C4-2B (cell line): ENCODE data around the gene WBP1L.
"Not testable (repeated sequence)": the region's sequence is repeated elsewhere in the genome, so short reads cannot be mapped to it uniquely, and the experiment has no call there.

Experiments
- H3K27ac ChIP-seq: fragments of 450-650 bp; 2 replicates; pipeline ENCODE4 v1.5.1; 2017
- ZFX ChIP-seq: fragments of 450-650 bp; IDR thresholded peaks from 2 replicates; pipeline ENCODE4 v1.6.1; 2017
- TF ChIP-seq, protein P1 (sequence below): fragments of 450-650 bp; conservative IDR thresholded peaks from 2 replicates; pipeline ENCODE4 v1.5.1; 2017; ENCODE audit warnings: mild to moderate bottlenecking

WBP1L gene

GRCh38 chr10:102714621-102715455 is 28.9 kb upstream of the WBP1L start, which contains the start of gene SFXN2:
Gene SFXN2 (plus strand): TSS chr10:102714636. CDS start chr10:102726637, 12,001 bp downstream.
- H3K27ac ChIP-seq = peak within 1 kb of the TSS; percentile 90
- TF ChIP-seq, protein P1, sequence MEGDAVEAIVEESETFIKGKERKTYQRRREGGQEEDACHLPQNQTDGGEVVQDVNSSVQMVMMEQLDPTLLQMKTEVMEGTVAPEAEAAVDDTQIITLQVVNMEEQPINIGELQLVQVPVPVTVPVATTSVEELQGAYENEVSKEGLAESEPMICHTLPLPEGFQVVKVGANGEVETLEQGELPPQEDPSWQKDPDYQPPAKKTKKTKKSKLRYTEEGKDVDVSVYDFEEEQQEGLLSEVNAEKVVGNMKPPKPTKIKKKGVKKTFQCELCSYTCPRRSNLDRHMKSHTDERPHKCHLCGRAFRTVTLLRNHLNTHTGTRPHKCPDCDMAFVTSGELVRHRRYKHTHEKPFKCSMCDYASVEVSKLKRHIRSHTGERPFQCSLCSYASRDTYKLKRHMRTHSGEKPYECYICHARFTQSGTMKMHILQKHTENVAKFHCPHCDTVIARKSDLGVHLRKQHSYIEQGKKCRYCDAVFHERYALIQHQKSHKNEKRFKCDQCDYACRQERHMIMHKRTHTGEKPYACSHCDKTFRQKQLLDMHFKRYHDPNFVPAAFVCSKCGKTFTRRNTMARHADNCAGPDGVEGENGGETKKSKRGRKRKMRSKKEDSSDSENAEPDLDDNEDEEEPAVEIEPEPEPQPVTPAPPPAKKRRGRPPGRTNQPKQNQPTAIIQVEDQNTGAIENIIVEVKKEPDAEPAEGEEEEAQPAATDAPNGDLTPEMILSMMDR = peak; percentile 53
- peak; percentile 87 for TF ChIP-seq ZFX

DNA sequence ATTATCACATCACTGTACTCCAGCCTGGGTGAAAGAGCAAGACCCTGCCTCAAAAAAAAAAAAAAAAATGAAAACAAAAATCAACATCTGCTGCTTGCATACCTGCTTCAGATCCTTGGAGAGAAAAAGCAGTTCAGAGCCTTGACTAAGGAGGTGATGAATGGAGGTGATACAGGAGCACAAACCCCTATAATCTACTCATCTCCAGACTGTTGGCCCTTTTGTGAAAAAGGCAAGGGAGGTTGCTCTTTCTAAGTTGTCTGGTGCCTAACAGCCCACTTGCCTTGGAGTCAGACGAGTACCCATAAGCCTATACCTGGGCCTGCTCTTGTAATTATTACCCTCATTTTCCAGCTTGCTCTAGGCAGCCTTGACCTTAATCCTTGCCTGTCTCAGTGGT is 27.9 kb upstream of the WBP1L start:
- TF ChIP-seq, protein P1 = no peak
- no peak for TF ChIP-seq ZFX
- peak overlapping the region; percentile 90; the same call in 1 of the 2 replicates for H3K27ac ChIP-seq

DNA sequence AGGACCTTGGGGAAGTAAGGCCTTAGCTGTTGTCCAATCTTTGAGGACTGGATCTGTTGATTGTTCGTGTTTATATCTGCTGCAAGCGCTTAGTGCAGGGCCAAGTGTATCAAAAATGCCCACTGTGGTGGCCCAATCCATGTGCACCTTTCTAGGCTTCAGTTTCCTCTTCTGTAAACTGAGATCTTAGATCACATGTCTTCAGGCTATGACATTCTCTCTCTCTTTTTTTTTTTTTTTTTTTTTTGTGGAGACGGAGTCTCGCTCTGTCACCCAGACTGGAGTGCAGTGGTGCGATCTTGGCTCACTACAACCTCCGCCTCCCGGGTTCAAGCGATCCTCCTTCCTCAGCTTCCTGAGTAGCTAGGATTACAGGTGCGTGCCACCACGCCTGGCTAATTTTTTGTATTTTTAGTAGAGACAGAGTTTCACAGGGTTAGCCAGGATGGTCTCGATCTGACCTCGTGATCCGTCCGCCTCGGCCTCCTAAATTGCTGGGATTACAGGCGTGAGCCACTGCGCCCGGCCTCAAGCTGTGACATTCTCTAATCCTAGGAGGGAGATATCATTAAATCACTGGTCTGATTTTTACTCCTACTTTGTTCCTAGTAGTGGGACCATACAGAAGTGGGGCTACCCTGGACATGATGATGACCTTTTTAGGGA is 26.7 kb upstream of the WBP1L start:
- H3K27ac ChIP-seq = not testable (repeated sequence)

DNA sequence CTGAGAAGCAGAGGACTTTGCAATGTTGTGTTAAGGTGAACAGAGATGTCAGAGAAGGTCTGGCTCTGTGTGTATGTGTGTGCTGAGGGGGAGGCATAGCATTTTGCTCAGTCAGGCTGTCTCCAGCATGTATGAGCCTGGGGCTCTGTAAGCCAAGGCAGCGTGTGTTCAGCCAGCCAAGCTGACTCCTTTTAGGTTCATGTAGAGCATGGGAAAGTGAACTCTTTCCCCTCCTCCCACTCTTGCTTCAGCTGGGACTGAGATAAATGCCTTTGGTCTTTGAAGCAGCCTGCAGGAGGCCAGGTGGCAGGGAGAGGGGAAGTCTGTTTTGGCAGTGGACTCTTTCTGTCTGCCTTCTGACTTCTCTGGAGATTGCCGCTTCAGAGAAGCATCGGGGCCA is 25.5 kb upstream of the WBP1L start:
- TF ChIP-seq ZFX = no peak
- TF ChIP-seq, protein P1 = no peak
- no peak overlapping the region for H3K27ac ChIP-seq

- no peak overlapping the region for H3K27ac ChIP-seq
- TF ChIP-seq, protein P1 = no peak
- TF ChIP-seq ZFX = no peak
Measured at GRCh38 chr10:102720337-102720736, 23.4 kb upstream of the WBP1L start.

- TF ChIP-seq, protein P1 = no peak
- TF ChIP-seq ZFX = no peak
- H3K27ac ChIP-seq = no peak overlapping the region
Measured at GRCh38 chr10:102720775-102721301, 22.9 kb upstream of the WBP1L start.

- TF ChIP-seq, protein P1 = no peak
- TF ChIP-seq ZFX = no peak
- H3K27ac ChIP-seq = no peak overlapping the region
Measured at GRCh38 chr10:102721954-102722353, 21.8 kb upstream of the WBP1L start.
